Measurements from ENCODE around the gene ATP8A2.
A peak's percentile ranks its signal among the peaks of the same experiment; 100 is the strongest.
"Not testable (repeated sequence)": the region's sequence is repeated elsewhere in the genome, so short reads cannot be mapped to it uniquely, and the experiment has no call there.

ATP8A2 gene

GRCh38 chr13:25811506-25811905 lies 439.7 kb downstream of the ATP8A2 start:
- peaks cover 6% of the 10 kb centered on the region for H3K27me3 Mint-ChIP-seq
- no peak overlapping the region for H3K4me3 Mint-ChIP-seq
- no peaks in the 10 kb centered on the region for H3K4me1 Mint-ChIP-seq
- no peak overlapping the region for H3K27ac Mint-ChIP-seq (ENCODE audit: low read depth)
- no peak for ATAC-seq (replicated peaks; ENCODE audit: extremely low read depth, poor library complexity, severe bottlenecking)
- no peaks in the 10 kb centered on the region for H3K36me3 Mint-ChIP-seq (ENCODE audit: insufficient read depth)
- H3K9me3 Mint-ChIP-seq = peaks cover 7% of the 10 kb centered on the region
- no peak for DNase-seq (ENCODE audit: low spot score in 2 of 2)

GRCh38 chr13:25816239-25816638 lies 444.5 kb downstream of the ATP8A2 start:
- ATAC-seq (replicated peaks; ENCODE audit: extremely low read depth, poor library complexity, severe bottlenecking) (no peak), DNase-seq (ENCODE audit: low spot score in 2 of 2) (no peak)
- Mint-ChIP-seq H3K9me3 (peaks cover 7% of the 10 kb centered on the region), H3K4me1 (no peaks in the 10 kb centered on the region), H3K36me3 (ENCODE audit: insufficient read depth) (peaks cover 1% of the 10 kb centered on the region), H3K4me3 (no peak overlapping the region), H3K27ac (ENCODE audit: low read depth) (no peak overlapping the region), H3K27me3 (peaks cover 6% of the 10 kb centered on the region)

- Mint-ChIP-seq H3K4me1 (no peaks in the 10 kb centered on the region), H3K9me3 (no peaks in the 10 kb centered on the region), H3K27me3 (no peaks in the 10 kb centered on the region), H3K4me3 (no peak overlapping the region), H3K27ac (ENCODE audit: low read depth) (no peak overlapping the region), H3K36me3 (ENCODE audit: insufficient read depth) (peaks cover 1% of the 10 kb centered on the region)
- no peak for ATAC-seq (replicated peaks; ENCODE audit: extremely low read depth, poor library complexity, severe bottlenecking)
- DNase-seq (ENCODE audit: low spot score in 2 of 2) = no peak
These were observed 448.2 kb downstream of the ATP8A2 start for GRCh38 chr13:25819856-25820530.

- Mint-ChIP-seq H3K9me3 (no peaks in the 10 kb centered on the region), H3K4me1 (no peaks in the 10 kb centered on the region), H3K27me3 (no peaks in the 10 kb centered on the region), H3K4me3 (no peak overlapping the region), H3K36me3 (ENCODE audit: insufficient read depth) (peaks cover 1% of the 10 kb centered on the region), H3K27ac (ENCODE audit: low read depth) (no peak overlapping the region)
- no peak for DNase-seq (ENCODE audit: low spot score in 2 of 2)
- no peak for ATAC-seq (replicated peaks; ENCODE audit: extremely low read depth, poor library complexity, severe bottlenecking)
These were observed 450.0 kb downstream of the ATP8A2 start for GRCh38 chr13:25821776-25822175.

- not testable (repeated sequence) for H3K36me3 Mint-ChIP-seq (ENCODE audit: insufficient read depth); H3K4me1 Mint-ChIP-seq; DNase-seq (ENCODE audit: low spot score in 2 of 2); H3K27me3 Mint-ChIP-seq; H3K27ac Mint-ChIP-seq (ENCODE audit: low read depth); H3K4me3 Mint-ChIP-seq; H3K9me3 Mint-ChIP-seq; ATAC-seq (replicated peaks; ENCODE audit: extremely low read depth, poor library complexity, severe bottlenecking)
These were observed 455.4 kb downstream of the ATP8A2 start for GRCh38 chr13:25827221-25827620.

GRCh38 chr13:25827831-25828465 lies 456.2 kb downstream of the ATP8A2 start:
- ATAC-seq (replicated peaks; ENCODE audit: extremely low read depth, poor library complexity, severe bottlenecking) = no peak
- Mint-ChIP-seq H3K36me3 (ENCODE audit: insufficient read depth) (no peaks in the 10 kb centered on the region), H3K4me3 (no peak overlapping the region), H3K9me3 (no peaks in the 10 kb centered on the region), H3K27me3 (no peaks in the 10 kb centered on the region), H3K27ac (ENCODE audit: low read depth) (no peak overlapping the region), H3K4me1 (no peaks in the 10 kb centered on the region)
- no peak for DNase-seq (ENCODE audit: low spot score in 2 of 2)

- DNase-seq (ENCODE audit: low spot score in 2 of 2) (no peak), ATAC-seq (replicated peaks; ENCODE audit: extremely low read depth, poor library complexity, severe bottlenecking) (no peak)
- H3K4me3 Mint-ChIP-seq = no peak overlapping the region
- H3K9me3 Mint-ChIP-seq = no peaks in the 10 kb centered on the region
- no peaks in the 10 kb centered on the region for H3K27me3 Mint-ChIP-seq
- no peaks in the 10 kb centered on the region for H3K4me1 Mint-ChIP-seq
- no peak overlapping the region for H3K27ac Mint-ChIP-seq (ENCODE audit: low read depth)
- peaks cover 2% of the 10 kb centered on the region for H3K36me3 Mint-ChIP-seq (ENCODE audit: insufficient read depth)
These were observed 462.0 kb downstream of the ATP8A2 start for GRCh38 chr13:25833761-25834160.

- H3K4me1 Mint-ChIP-seq = no peaks in the 10 kb centered on the region
These were observed 465.0 kb downstream of the ATP8A2 start for GRCh38 chr13:25836574-25837336.

GRCh38 chr13:25839371-25839770 lies 467.6 kb downstream of the ATP8A2 start:
- DNase-seq (ENCODE audit: low spot score in 2 of 2) (no peak), ATAC-seq (replicated peaks; ENCODE audit: extremely low read depth, poor library complexity, severe bottlenecking) (no peak)
- Mint-ChIP-seq H3K4me3 (no peak overlapping the region), H3K36me3 (ENCODE audit: insufficient read depth) (peaks cover 2% of the 10 kb centered on the region), H3K27me3 (peaks cover 13% of the 10 kb centered on the region), H3K27ac (ENCODE audit: low read depth) (no peak overlapping the region), H3K9me3 (no peaks in the 10 kb centered on the region), H3K4me1 (no peaks in the 10 kb centered on the region)

More at GRCh38 chr13:25836574-25837336, 465.0 kb downstream of the ATP8A2 start:
- ATAC-seq (replicated peaks; ENCODE audit: extremely low read depth, poor library complexity, severe bottlenecking) = no peak
- no peak overlapping the region for H3K27ac Mint-ChIP-seq (ENCODE audit: low read depth)
- no peak overlapping the region for H3K4me3 Mint-ChIP-seq
- H3K9me3 Mint-ChIP-seq = no peaks in the 10 kb centered on the region
- DNase-seq (ENCODE audit: low spot score in 2 of 2) = no peak
- H3K27me3 Mint-ChIP-seq = peaks cover 6% of the 10 kb centered on the region
- H3K36me3 Mint-ChIP-seq (ENCODE audit: insufficient read depth) = peaks cover 2% of the 10 kb centered on the region

- Mint-ChIP-seq H3K27ac (ENCODE audit: low read depth) (peak overlapping the region; percentile 20), H3K36me3 (ENCODE audit: insufficient read depth) (peaks cover 2% of the 10 kb centered on the region), H3K4me1 (no peaks in the 10 kb centered on the region), H3K9me3 (no peaks in the 10 kb centered on the region), H3K27me3 (peaks cover 13% of the 10 kb centered on the region), H3K4me3 (no peak overlapping the region)
- DNase-seq (ENCODE audit: low spot score in 2 of 2) (no peak), ATAC-seq (replicated peaks; ENCODE audit: extremely low read depth, poor library complexity, severe bottlenecking) (no peak)
These were observed 468.5 kb downstream of the ATP8A2 start for GRCh38 chr13:25840261-25840660.

GRCh38 chr13:25840931-25841330 lies 469.2 kb downstream of the ATP8A2 start:
- peaks cover 2% of the 10 kb centered on the region for H3K36me3 Mint-ChIP-seq (ENCODE audit: insufficient read depth)
- H3K4me3 Mint-ChIP-seq = no peak overlapping the region
- DNase-seq (ENCODE audit: low spot score in 2 of 2) (no peak), ATAC-seq (replicated peaks; ENCODE audit: extremely low read depth, poor library complexity, severe bottlenecking) (no peak)
- H3K27ac Mint-ChIP-seq (ENCODE audit: low read depth) = no peak overlapping the region
- peaks cover 13% of the 10 kb centered on the region for H3K27me3 Mint-ChIP-seq
- no peaks in the 10 kb centered on the region for H3K9me3 Mint-ChIP-seq
- H3K4me1 Mint-ChIP-seq = peaks cover under 1% of the 10 kb centered on the region

- H3K27ac Mint-ChIP-seq (ENCODE audit: low read depth) = no peak overlapping the region
- peaks cover 13% of the 10 kb centered on the region for H3K27me3 Mint-ChIP-seq
- peaks cover 2% of the 10 kb centered on the region for H3K36me3 Mint-ChIP-seq (ENCODE audit: insufficient read depth)
- ATAC-seq (replicated peaks; ENCODE audit: extremely low read depth, poor library complexity, severe bottlenecking) = no peak
- no peak overlapping the region for H3K4me3 Mint-ChIP-seq
- H3K4me1 Mint-ChIP-seq = peaks cover 24% of the 10 kb centered on the region
- H3K9me3 Mint-ChIP-seq = no peaks in the 10 kb centered on the region
- no peak for DNase-seq (ENCODE audit: low spot score in 2 of 2)
These were observed 471.9 kb downstream of the ATP8A2 start for GRCh38 chr13:25843692-25844091.

Measured in central memory CD8-positive, alpha-beta T cell (primary cell).